ENCODE data around the gene SVEP1.
"Not testable (repeated sequence)": the region's sequence is repeated elsewhere in the genome, so short reads cannot be mapped to it uniquely, and the experiment has no call there.

The SVEP1 gene

GRCh38 chr9:110566156-110566555, 13.4 kb downstream of the SVEP1 start:
- no peak for ATAC-seq (replicated peaks)
- no peaks in the 10 kb centered on the region for H3K36me3 Mint-ChIP-seq (ENCODE audit: insufficient read depth)
- H3K4me3 Mint-ChIP-seq = no peak overlapping the region
- H3K27me3 Mint-ChIP-seq = no peaks in the 10 kb centered on the region
- H3K4me1 Mint-ChIP-seq (ENCODE audit: low read depth in 2 of 2) = no peaks in the 10 kb centered on the region
- H3K9me3 Mint-ChIP-seq = peaks cover 1 to 3% of the 10 kb centered on the region in 2 donors
- no peak for DNase-seq
- no peak overlapping the region for H3K27ac Mint-ChIP-seq

- Mint-ChIP-seq H3K9me3 (peaks cover 3 to 13% of the 10 kb centered on the region in 2 donors), H3K36me3 (ENCODE audit: insufficient read depth) (no peaks in the 10 kb centered on the region), H3K4me1 (ENCODE audit: low read depth in 2 of 2) (no peaks in the 10 kb centered on the region), H3K27me3 (no peaks in the 10 kb centered on the region), H3K4me3 (no peak overlapping the region), H3K27ac (no peak overlapping the region)
- no peak for DNase-seq
- no peak for ATAC-seq (replicated peaks)
These were observed 17.7 kb downstream of the SVEP1 start for GRCh38 chr9:110561826-110562225.

GRCh38 chr9:110559869-110560268, 19.7 kb downstream of the SVEP1 start:
- Mint-ChIP-seq H3K9me3 (peaks cover 5 to 13% of the 10 kb centered on the region in 2 donors), H3K27ac (no peak overlapping the region), H3K36me3 (ENCODE audit: insufficient read depth) (no peaks in the 10 kb centered on the region), H3K27me3 (no peaks in the 10 kb centered on the region), H3K4me3 (no peak overlapping the region), H3K4me1 (ENCODE audit: low read depth in 2 of 2) (no peaks in the 10 kb centered on the region)
- ATAC-seq (replicated peaks) (no peak), DNase-seq (no peak)

- no peak overlapping the region for H3K4me3 Mint-ChIP-seq
- H3K36me3 Mint-ChIP-seq (ENCODE audit: insufficient read depth) = no peaks in the 10 kb centered on the region
- H3K4me1 Mint-ChIP-seq (ENCODE audit: low read depth in 2 of 2) = no peaks in the 10 kb centered on the region
- peaks cover 2 to 6% of the 10 kb centered on the region in 2 donors for H3K9me3 Mint-ChIP-seq
- no peaks in the 10 kb centered on the region for H3K27me3 Mint-ChIP-seq
- ATAC-seq (replicated peaks) (no peak), DNase-seq (no peak)
- H3K27ac Mint-ChIP-seq = no peak overlapping the region
These were observed 23.8 kb downstream of the SVEP1 start for GRCh38 chr9:110555551-110556331.

GRCh38 chr9:110546411-110546871, 33.1 kb downstream of the SVEP1 start:
- DNase-seq = no peak
- no peak for ATAC-seq (replicated peaks)
- no peaks in the 10 kb centered on the region for H3K4me1 Mint-ChIP-seq (ENCODE audit: low read depth in 2 of 2)
- H3K4me3 Mint-ChIP-seq = no peak overlapping the region
- H3K36me3 Mint-ChIP-seq (ENCODE audit: insufficient read depth) = no peaks in the 10 kb centered on the region
- H3K27me3 Mint-ChIP-seq = no peaks in the 10 kb centered on the region
- H3K9me3 Mint-ChIP-seq = no peaks in the 10 kb centered on the region
- no peak overlapping the region for H3K27ac Mint-ChIP-seq

- Mint-ChIP-seq H3K36me3 (ENCODE audit: insufficient read depth) (no peaks in the 10 kb centered on the region), H3K27ac (no peak overlapping the region), H3K4me1 (ENCODE audit: low read depth in 2 of 2) (no peaks in the 10 kb centered on the region), H3K4me3 (no peak overlapping the region), H3K9me3 (no peaks in the 10 kb centered on the region), H3K27me3 (no peaks in the 10 kb centered on the region)
- DNase-seq (no peak), ATAC-seq (replicated peaks) (no peak)
These were observed 33.8 kb downstream of the SVEP1 start for GRCh38 chr9:110545705-110546104.

GRCh38 chr9:110543631-110544051, 35.9 kb downstream of the SVEP1 start:
- Mint-ChIP-seq H3K27me3 (no peaks in the 10 kb centered on the region), H3K4me3 (no peak overlapping the region), H3K36me3 (ENCODE audit: insufficient read depth) (no peaks in the 10 kb centered on the region), H3K27ac (no peak overlapping the region), H3K4me1 (ENCODE audit: low read depth in 2 of 2) (no peaks in the 10 kb centered on the region), H3K9me3 (peaks cover 0 to 2% of the 10 kb centered on the region in 2 donors)
- DNase-seq = no peak
- no peak for ATAC-seq (replicated peaks)

GRCh38 chr9:110541950-110542349, 37.6 kb downstream of the SVEP1 start:
- no peak overlapping the region for H3K4me3 Mint-ChIP-seq
- no peak for ATAC-seq (replicated peaks)
- no peaks in the 10 kb centered on the region for H3K27me3 Mint-ChIP-seq
- no peak overlapping the region for H3K27ac Mint-ChIP-seq
- H3K9me3 Mint-ChIP-seq = peaks cover 0 to 2% of the 10 kb centered on the region in 2 donors
- H3K4me1 Mint-ChIP-seq (ENCODE audit: low read depth in 2 of 2) = no peaks in the 10 kb centered on the region
- H3K36me3 Mint-ChIP-seq (ENCODE audit: insufficient read depth) = no peaks in the 10 kb centered on the region
- DNase-seq = no peak

- DNase-seq = no peak
- H3K27ac Mint-ChIP-seq = no peak overlapping the region
- no peaks in the 10 kb centered on the region for H3K36me3 Mint-ChIP-seq (ENCODE audit: insufficient read depth)
- H3K4me1 Mint-ChIP-seq (ENCODE audit: low read depth in 2 of 2) = no peaks in the 10 kb centered on the region
- no peak overlapping the region for H3K4me3 Mint-ChIP-seq
- peaks cover 2 to 11% of the 10 kb centered on the region in 2 donors for H3K9me3 Mint-ChIP-seq
- ATAC-seq (replicated peaks) = no peak
- H3K27me3 Mint-ChIP-seq = no peaks in the 10 kb centered on the region
These were observed 40.9 kb downstream of the SVEP1 start for GRCh38 chr9:110538647-110539041.

GRCh38 chr9:110537841-110538646, 41.5 kb downstream of the SVEP1 start:
- no peak for ATAC-seq (replicated peaks)
- H3K4me3 Mint-ChIP-seq = no peak overlapping the region

GRCh38 chr9:110536822-110537221, 42.7 kb downstream of the SVEP1 start:
- H3K4me1 Mint-ChIP-seq (ENCODE audit: low read depth in 2 of 2) = no peaks in the 10 kb centered on the region
- no peaks in the 10 kb centered on the region for H3K27me3 Mint-ChIP-seq
- H3K27ac Mint-ChIP-seq = no peak overlapping the region
- DNase-seq (no peak), ATAC-seq (replicated peaks) (no peak)
- peaks cover 2 to 11% of the 10 kb centered on the region in 2 donors for H3K9me3 Mint-ChIP-seq
- no peak overlapping the region for H3K4me3 Mint-ChIP-seq
- H3K36me3 Mint-ChIP-seq (ENCODE audit: insufficient read depth) = no peaks in the 10 kb centered on the region

More at GRCh38 chr9:110537841-110538646, 41.5 kb downstream of the SVEP1 start:
- Mint-ChIP-seq H3K27me3 (no peaks in the 10 kb centered on the region), H3K27ac (no peak overlapping the region), H3K36me3 (ENCODE audit: insufficient read depth) (no peaks in the 10 kb centered on the region), H3K4me1 (ENCODE audit: low read depth in 2 of 2) (no peaks in the 10 kb centered on the region), H3K9me3 (peaks cover 2 to 11% of the 10 kb centered on the region in 2 donors)
- DNase-seq = no peak

GRCh38 chr9:110534162-110534561, 45.4 kb downstream of the SVEP1 start:
- DNase-seq; ATAC-seq (replicated peaks); H3K4me1 Mint-ChIP-seq (ENCODE audit: low read depth in 2 of 2); H3K36me3 Mint-ChIP-seq (ENCODE audit: insufficient read depth); H3K27me3 Mint-ChIP-seq; H3K27ac Mint-ChIP-seq; H3K4me3 Mint-ChIP-seq: not testable (repeated sequence)
- peaks cover 2 to 17% of the 10 kb centered on the region in 2 donors for H3K9me3 Mint-ChIP-seq

GRCh38 chr9:110532908-110533665, 46.5 kb downstream of the SVEP1 start:
- peaks cover 0 to 18% of the 10 kb centered on the region in 2 donors for H3K9me3 Mint-ChIP-seq

More at GRCh38 chr9:110532908-110533665, 46.5 kb downstream of the SVEP1 start:
- Mint-ChIP-seq H3K27me3 (no peaks in the 10 kb centered on the region), H3K4me1 (ENCODE audit: low read depth in 2 of 2) (no peaks in the 10 kb centered on the region), H3K4me3 (no peak overlapping the region), H3K36me3 (ENCODE audit: insufficient read depth) (no peaks in the 10 kb centered on the region), H3K27ac (no peak overlapping the region)
- DNase-seq = no peak
- ATAC-seq (replicated peaks) = no peak
